H9 (cell line): ENCODE results near the gene MKX. TPM values are rescaled to one million over a fixed set of nuclear protein-coding genes. Genes with fewer than 3 reads are reported as not detected.
A peak's percentile ranks its signal among the peaks of the same experiment; 100 is the strongest.

Experiments
- DNase-seq: peaks from one replicate; pipeline ENCODE4 v3.0.0-alpha.2; 2017
- H2AFZ ChIP-seq: one replicate; pipeline ENCODE4 v1.6.1; 2013; ENCODE audit warnings: mild to moderate bottlenecking, low read length, control low read depth, moderate library complexity
- H2AK5ac ChIP-seq: 2 replicates; pipeline ENCODE4 v1.6.1; 2013; ENCODE audit warnings: low read length, control low read depth, mixed read lengths; ENCODE audit not compliant: insufficient read length
- H2BK120ac ChIP-seq: one replicate; pipeline ENCODE4 v1.6.1; 2013; ENCODE audit warnings: low read depth, mild to moderate bottlenecking, low read length, control low read depth, inconsistent platforms; ENCODE audit not compliant: poor library complexity, severe bottlenecking
- H2BK12ac ChIP-seq: 2 replicates; pipeline ENCODE4 v1.6.1; 2013; ENCODE audit warnings: low read length, control low read depth, mixed read lengths, low read depth; ENCODE audit not compliant: insufficient read length
- H2BK15ac ChIP-seq: 2 replicates; pipeline ENCODE4 v1.6.1; 2013; ENCODE audit warnings: low read depth, low read length, control low read depth
- H2BK20ac ChIP-seq: one replicate; pipeline ENCODE4 v1.6.1; 2013; ENCODE audit warnings: low read depth, mild to moderate bottlenecking, low read length, control low read depth, inconsistent platforms; ENCODE audit not compliant: poor library complexity, severe bottlenecking
- H2BK5ac ChIP-seq: 2 replicates; pipeline ENCODE4 v1.6.1; 2013; ENCODE audit warnings: low read length, control low read depth, mixed read lengths; ENCODE audit not compliant: insufficient read length
- H3K14ac ChIP-seq: 2 replicates; pipeline ENCODE4 v1.6.1; 2013; ENCODE audit warnings: low read length, control low read depth; ENCODE audit not compliant: insufficient read depth
- H3K18ac ChIP-seq: 2 replicates; pipeline ENCODE4 v1.6.1; 2013; ENCODE audit warnings: low read depth, mild to moderate bottlenecking, mixed read lengths, low read length, control low read depth; ENCODE audit not compliant: insufficient read length
- H3K23ac ChIP-seq: 2 replicates; pipeline ENCODE4 v1.6.1; 2013; ENCODE audit warnings: low read length, control low read depth, mixed read lengths, low read depth; ENCODE audit not compliant: insufficient read length
- H3K23me2 ChIP-seq: 2 replicates; pipeline ENCODE4 v1.6.1; 2013; ENCODE audit warnings: low read depth, mild to moderate bottlenecking, mixed read lengths, low read length, control low read depth; ENCODE audit not compliant: insufficient read length, poor library complexity, severe bottlenecking
- H3K27ac ChIP-seq: 2 replicates; pipeline ENCODE4 v1.5.1; 2013; ENCODE audit warnings: low read length, control low read depth, mixed read lengths, low read depth; ENCODE audit not compliant: insufficient read length
- H3K27me3 ChIP-seq: 2 replicates; pipeline ENCODE4 v1.6.1; 2013; ENCODE audit warnings: low read length, control low read depth, inconsistent platforms; ENCODE audit not compliant: insufficient read depth
- H3K4ac ChIP-seq: 2 replicates; pipeline ENCODE4 v1.6.1; 2013; ENCODE audit warnings: low read depth, mild to moderate bottlenecking, control low read depth, inconsistent platforms, low read length, moderate library complexity
- H3K4me1 ChIP-seq: 2 replicates; pipeline ENCODE4 v1.6.1; 2013; ENCODE audit warnings: low read length, control low read depth, inconsistent platforms; ENCODE audit not compliant: insufficient read depth
- H3K4me2 ChIP-seq: 2 replicates; pipeline ENCODE4 v1.6.1; 2013; ENCODE audit warnings: low read length, control low read depth, mixed read lengths; ENCODE audit not compliant: insufficient read length, insufficient read depth
- H3K56ac ChIP-seq: 2 replicates; pipeline ENCODE4 v1.6.1; 2013; ENCODE audit warnings: low read depth, mild to moderate bottlenecking, mixed read lengths, low read length, control low read depth; ENCODE audit not compliant: insufficient read length
- H3K79me1 ChIP-seq: 2 replicates; pipeline ENCODE4 v1.6.1; 2013; ENCODE audit warnings: low read depth, mild to moderate bottlenecking, moderate library complexity, low read length, control low read depth, inconsistent platforms; ENCODE audit not compliant: insufficient read depth, poor library complexity, severe bottlenecking
- H3K79me2 ChIP-seq: 2 replicates; pipeline ENCODE4 v1.6.1; 2013; ENCODE audit warnings: low read length, control low read depth, inconsistent platforms; ENCODE audit not compliant: insufficient read depth
- H3K9ac ChIP-seq: 2 replicates; pipeline ENCODE4 v1.6.1; 2013; ENCODE audit warnings: low read length, control low read depth, mixed read lengths; ENCODE audit not compliant: insufficient read length; ENCODE audit errors: extremely low read depth
- H3K9me3 ChIP-seq: one replicate; pipeline ENCODE4 v1.6.1; 2013; ENCODE audit warnings: low read depth, low read length, inconsistent platforms; ENCODE audit not compliant: control insufficient read depth
- H3T11ph ChIP-seq: one replicate; pipeline ENCODE4 v1.6.1; 2013; ENCODE audit warnings: mild to moderate bottlenecking, low read length, control low read depth, inconsistent platforms
- H4K20me1 ChIP-seq: one replicate; pipeline ENCODE4 v1.6.1; 2013; ENCODE audit not compliant: control insufficient read depth, insufficient read length, insufficient read depth
- H4K5ac ChIP-seq: 2 replicates; pipeline ENCODE4 v1.6.1; 2013; ENCODE audit warnings: low read depth, mild to moderate bottlenecking, mixed read lengths, low read length, control low read depth; ENCODE audit not compliant: insufficient read length
- H4K8ac ChIP-seq: replicated peaks from 2 replicates; pipeline ENCODE4 v1.6.1; 2013; ENCODE audit warnings: low read length, control low read depth, mixed read lengths, low read depth; ENCODE audit not compliant: insufficient read length
- H4K91ac ChIP-seq: 2 replicates; pipeline ENCODE4 v1.6.1; 2013; ENCODE audit warnings: low read depth, mild to moderate bottlenecking, moderate library complexity, mixed read lengths, low read length, control low read depth; ENCODE audit not compliant: insufficient read length
- H3K27ac Mint-ChIP-seq, 3 experiments: 2 replicates in 2 of 3; 3 replicates in 1 of 3; pipeline ENCODE4 v1.8.0; 2020 to 2021; ENCODE audit warnings: mixed read lengths in 3 of 3, mild to moderate bottlenecking in 1 of 3, moderate library complexity in 1 of 3
- H3K27me3 Mint-ChIP-seq: 2 replicates; pipeline ENCODE4 v1.8.0; 2021; ENCODE audit warnings: low read depth, mild to moderate bottlenecking, moderate library complexity, mixed read lengths
- H3K36me3 Mint-ChIP-seq, 3 experiments: 2 replicates in 2 of 3; 3 replicates in 1 of 3; pipeline ENCODE4 v1.8.0; 2020 to 2021; ENCODE audit warnings: low read depth in 3 of 3, mixed read lengths in 3 of 3; ENCODE audit not compliant: insufficient read depth in 1 of 3
- H3K4me1 Mint-ChIP-seq, 2 experiments: 2 replicates each; pipeline ENCODE4 v1.8.0; 2020; ENCODE audit warnings: mixed read lengths in 2 of 2
- H3K4me3 Mint-ChIP-seq, 2 experiments: 2 replicates in 1 of 2; 3 replicates in 1 of 2; pipeline ENCODE4 v1.8.0; 2020 to 2021; ENCODE audit warnings: mild to moderate bottlenecking in 2 of 2, mixed read lengths in 2 of 2, moderate library complexity in 1 of 2
- H3K9me3 Mint-ChIP-seq, 2 experiments: 2 replicates in 1 of 2; 3 replicates in 1 of 2; pipeline ENCODE4 v1.8.0; 2020; ENCODE audit warnings: mild to moderate bottlenecking in 2 of 2, mixed read lengths in 2 of 2, moderate library complexity in 1 of 2
- WGBS: extraction: QIAGEN DNeasy Blood & Tissue Kit; methylation state at CpG from one replicate; pipeline ENCODE4 v1.1.7; 2013; ENCODE audit warnings: missing lambda C conversion rate, low lambda C conversion rate, mixed read lengths; ENCODE audit not compliant: insufficient read length; ENCODE audit errors: extremely low coverage; 5-methylcytosine and 5-hydroxymethylcytosine counted together
- total RNA-seq: library from RNA; stranded (reverse); gene quantifications from 2 replicates; pipeline ENCODE4 v1.2.1, GENCODE V29; 2021
- TF ChIP-seq, protein P1 (sequence below): fragments of 200-600 bp; sonication (generic); conservative IDR thresholded peaks from 3 replicates; pipeline ENCODE4 v1.8.0; 2021; ENCODE audit warnings: antibody characterized with exemption, mild to moderate bottlenecking

The MKX gene
- total RNA-seq, 1 experiment from 2014 or later: 0.46 TPM

DNA sequence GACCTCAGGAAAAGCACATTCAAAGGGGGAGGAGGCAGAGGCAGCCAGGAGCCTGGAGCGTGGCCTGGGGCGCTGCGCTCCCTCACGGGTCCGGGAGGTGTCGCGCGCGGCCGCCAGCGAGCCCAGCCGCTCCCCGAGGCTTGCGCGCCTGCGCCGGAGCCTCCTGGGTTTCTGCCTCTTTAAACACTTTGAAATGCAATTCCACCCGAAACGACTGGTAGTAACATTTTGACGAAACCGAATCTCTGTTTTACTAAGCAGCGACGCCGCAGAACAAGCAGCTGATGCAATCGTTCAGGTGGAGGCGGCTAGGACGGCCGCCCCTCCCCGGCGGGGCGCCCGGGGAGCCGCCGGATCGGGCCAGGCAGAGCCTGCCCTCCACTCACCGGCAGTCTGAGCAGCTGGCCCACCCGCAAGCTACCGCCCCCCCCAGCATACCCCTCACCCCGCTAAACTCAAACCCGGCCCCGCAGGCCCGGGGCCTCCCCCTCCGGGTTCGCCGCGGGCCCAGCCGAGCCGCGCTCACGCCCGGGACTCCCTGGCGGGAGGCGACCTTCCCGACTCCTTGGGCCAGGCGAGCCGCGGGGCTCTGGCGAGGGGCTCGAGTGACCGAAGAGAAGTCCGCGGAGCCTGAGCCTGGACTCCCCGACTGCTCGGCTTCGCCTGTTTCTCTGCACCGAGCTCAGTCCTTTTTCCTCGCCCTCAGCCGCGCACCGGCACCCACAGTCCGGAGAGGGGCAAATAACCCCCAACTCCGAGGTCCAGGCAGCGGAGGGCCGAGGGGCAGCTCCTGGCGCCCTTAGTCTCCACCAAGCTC is 3.2 kb downstream of the MKX start:
- Histone ChIP-seq H4K8ac (no peak overlapping the region), H3K23me2 (peaks cover 57% of the 10 kb centered on the region), H3K14ac (peak overlapping the region; percentile 49; the same call in 1 of the 2 replicates), H3K27ac (no peak overlapping the region), H3K4me1 (no peaks in the 10 kb centered on the region), H2AK5ac (no peak overlapping the region), H4K20me1 (no peaks in the 10 kb centered on the region), H3K27me3 (peaks cover 57% of the 10 kb centered on the region), H3K9me3 (no peaks in the 10 kb centered on the region), H3K79me2 (no peaks in the 10 kb centered on the region), H2BK120ac (no peak overlapping the region), H2BK5ac (no peak overlapping the region), H3K23ac (no peak overlapping the region), H3K56ac (no peak overlapping the region), H2BK15ac (no peak overlapping the region), H4K91ac (no peak overlapping the region), H3K4ac (no peak overlapping the region), H4K5ac (no peak overlapping the region), H3K4me2 (peak overlapping the region; percentile 92), H3K79me1 (no peaks in the 10 kb centered on the region), H3T11ph (no peak overlapping the region), H3K18ac (no peak overlapping the region), H2BK20ac (no peak overlapping the region), H3K9ac (no peak overlapping the region), H2AFZ (no peak overlapping the region), H2BK12ac (no peak overlapping the region)
- no peak overlapping the region for H3K27ac Mint-ChIP-seq
- peaks cover 0 to 7% of the 10 kb centered on the region in 2 experiments; a peak in 4 of 5 replicates for H3K9me3 Mint-ChIP-seq
- DNase-seq: peak; percentile 83
- peaks cover 0 to 2% (median 0%) of the 10 kb centered on the region in 3 experiments; a peak in 1 of 7 replicates for H3K36me3 Mint-ChIP-seq
- TF ChIP-seq, protein P1, sequence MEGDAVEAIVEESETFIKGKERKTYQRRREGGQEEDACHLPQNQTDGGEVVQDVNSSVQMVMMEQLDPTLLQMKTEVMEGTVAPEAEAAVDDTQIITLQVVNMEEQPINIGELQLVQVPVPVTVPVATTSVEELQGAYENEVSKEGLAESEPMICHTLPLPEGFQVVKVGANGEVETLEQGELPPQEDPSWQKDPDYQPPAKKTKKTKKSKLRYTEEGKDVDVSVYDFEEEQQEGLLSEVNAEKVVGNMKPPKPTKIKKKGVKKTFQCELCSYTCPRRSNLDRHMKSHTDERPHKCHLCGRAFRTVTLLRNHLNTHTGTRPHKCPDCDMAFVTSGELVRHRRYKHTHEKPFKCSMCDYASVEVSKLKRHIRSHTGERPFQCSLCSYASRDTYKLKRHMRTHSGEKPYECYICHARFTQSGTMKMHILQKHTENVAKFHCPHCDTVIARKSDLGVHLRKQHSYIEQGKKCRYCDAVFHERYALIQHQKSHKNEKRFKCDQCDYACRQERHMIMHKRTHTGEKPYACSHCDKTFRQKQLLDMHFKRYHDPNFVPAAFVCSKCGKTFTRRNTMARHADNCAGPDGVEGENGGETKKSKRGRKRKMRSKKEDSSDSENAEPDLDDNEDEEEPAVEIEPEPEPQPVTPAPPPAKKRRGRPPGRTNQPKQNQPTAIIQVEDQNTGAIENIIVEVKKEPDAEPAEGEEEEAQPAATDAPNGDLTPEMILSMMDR: peak; percentile 73
- peak overlapping the region; percentile 60 to 90 for H3K4me3 Mint-ChIP-seq
- peaks cover 87% of the 10 kb centered on the region for H3K27me3 Mint-ChIP-seq
- H3K4me1 Mint-ChIP-seq: peaks cover 25 to 37% of the 10 kb centered on the region in 2 experiments
- WGBS: no CpG with 5 or more reads among the region's 75 CpGs
